ENCODE results near the gene FRMD4B. TPM values are rescaled to one million over a fixed set of nuclear protein-coding genes. Genes with fewer than 3 reads are reported as not detected.

The FRMD4B gene
- total RNA-seq, 4 donors from 2014 or later: 10.5 to 22.0 (median 14.8) TPM

GRCh38 chr3:69338911-69339310 lies 47.0 kb downstream of the FRMD4B start:
- WGBS: 80% methylated on average over 4 of the region's 4 CpGs
- H3K36me3 ChIP-seq: no peaks in the 10 kb centered on the region
- H3K27ac ChIP-seq (replicated peaks in 1 of 4): no peak overlapping the region
- H3K27me3 ChIP-seq: no peaks in the 10 kb centered on the region
- TF ChIP-seq CTCF (IDR thresholded peaks at IDR 0.05) (no peak), POLR2AphosphoS5 (IDR thresholded peaks at IDR 0.05) (no peak), POLR2A (IDR thresholded peaks at IDR 0.05; ENCODE audit: low read depth) (no peak), EP300 (IDR thresholded peaks at IDR 0.05) (no peak)
- DNase-seq (ENCODE audit: extremely low spot score): no peak
- no peak overlapping the region for H3K4me3 ChIP-seq
- peaks cover 9 to 23% (median 13%) of the 10 kb centered on the region in 4 donors for H3K4me1 ChIP-seq
- intact Hi-C loops (cut with DNase I): no loop called here
- no peaks in the 10 kb centered on the region for H3K9me3 ChIP-seq

GRCh38 chr3:69332934-69333333 lies 53.0 kb downstream of the FRMD4B start:
- H3K27ac ChIP-seq (replicated peaks in 1 of 4): no peak overlapping the region
- no peaks in the 10 kb centered on the region for H3K27me3 ChIP-seq
- WGBS: 60% methylated on average over 2 of the region's 2 CpGs
- no peaks in the 10 kb centered on the region for H3K9me3 ChIP-seq
- TF ChIP-seq POLR2AphosphoS5 (IDR thresholded peaks at IDR 0.05) (no peak), EP300 (IDR thresholded peaks at IDR 0.05) (no peak), CTCF (IDR thresholded peaks at IDR 0.05) (no peak), POLR2A (IDR thresholded peaks at IDR 0.05; ENCODE audit: low read depth) (no peak)
- H3K4me3 ChIP-seq: no peak overlapping the region
- intact Hi-C loops (cut with DNase I): no loop called here
- peaks cover 3 to 35% (median 15%) of the 10 kb centered on the region in 4 donors for H3K4me1 ChIP-seq
- no peak for DNase-seq (ENCODE audit: extremely low spot score)
- no peaks in the 10 kb centered on the region for H3K36me3 ChIP-seq

GRCh38 chr3:69330891-69331400 lies 54.9 kb downstream of the FRMD4B start:
- TF ChIP-seq POLR2AphosphoS5 (IDR thresholded peaks at IDR 0.05) (peak; percentile 20), CTCF (IDR thresholded peaks at IDR 0.05) (no peak)
- DNase-seq (ENCODE audit: extremely low spot score): no peak

GRCh38 chr3:69329892-69330291 lies 56.0 kb downstream of the FRMD4B start:
- no peak for DNase-seq (ENCODE audit: extremely low spot score)
- TF ChIP-seq POLR2A (IDR thresholded peaks at IDR 0.05; ENCODE audit: low read depth) (no peak), EP300 (IDR thresholded peaks at IDR 0.05) (no peak), POLR2AphosphoS5 (IDR thresholded peaks at IDR 0.05) (no peak), CTCF (IDR thresholded peaks at IDR 0.05) (no peak)
- no peaks in the 10 kb centered on the region for H3K27me3 ChIP-seq
- WGBS: 75% methylated on average over 1 of the region's 1 CpG
- no peak overlapping the region for H3K27ac ChIP-seq (replicated peaks in 1 of 4)
- no peaks in the 10 kb centered on the region for H3K9me3 ChIP-seq
- H3K4me3 ChIP-seq: no peak overlapping the region
- H3K36me3 ChIP-seq: no peaks in the 10 kb centered on the region
- peaks cover 4 to 42% (median 28%) of the 10 kb centered on the region in 4 donors for H3K4me1 ChIP-seq
- intact Hi-C loops (cut with DNase I): no loop called here

More at GRCh38 chr3:69330891-69331400, 54.9 kb downstream of the FRMD4B start:
- Histone ChIP-seq H3K27ac (replicated peaks in 1 of 4) (peak overlapping the region in 3 of 4 donors; percentile 19 to 50 (median 40)), H3K9me3 (no peaks in the 10 kb centered on the region), H3K36me3 (no peaks in the 10 kb centered on the region), H3K4me1 (peaks cover 4 to 42% (median 25%) of the 10 kb centered on the region in 4 donors), H3K27me3 (no peaks in the 10 kb centered on the region), H3K4me3 (no peak overlapping the region)
- intact Hi-C loops (cut with DNase I): no loop called here
- 41% methylated on average over 10 of the region's 10 CpGs for WGBS

GRCh38 chr3:69328963-69329302 lies 57.0 kb downstream of the FRMD4B start:
- intact Hi-C loops (cut with DNase I): no loop called here
- no peak for DNase-seq (ENCODE audit: extremely low spot score)
- Histone ChIP-seq H3K9me3 (no peaks in the 10 kb centered on the region), H3K27ac (replicated peaks in 1 of 4) (peak overlapping the region in 1 of 4 donors; percentile 18), H3K4me1 (peaks cover 4 to 42% (median 28%) of the 10 kb centered on the region in 4 donors), H3K27me3 (no peaks in the 10 kb centered on the region), H3K4me3 (no peak overlapping the region), H3K36me3 (no peaks in the 10 kb centered on the region)
- WGBS: 47% methylated on average over 3 of the region's 3 CpGs
- no peak for TF ChIP-seq CTCF (IDR thresholded peaks at IDR 0.05)
- TF ChIP-seq EP300 (IDR thresholded peaks at IDR 0.05): no peak
- TF ChIP-seq POLR2AphosphoS5 (IDR thresholded peaks at IDR 0.05): no peak
- TF ChIP-seq POLR2A (IDR thresholded peaks at IDR 0.05; ENCODE audit: low read depth): no peak

All from esophagus muscularis mucosa (tissue), 4 donors.